Activated CD4-positive, alpha-beta T cell treated with anti-CD3 and anti-CD28 coated beads, Interleukin-2, amount 10 ng/mL, durations not matched to agents 7 days and 5 days (primary cell): ENCODE data around the gene RNASEH2B. TPM values are rescaled to one million over a fixed set of nuclear protein-coding genes. Genes with fewer than 3 reads are reported as not detected.

Experiments used
- CTCF ChIA-PET: fragments of 350-600 bp; sonication (Branson Sonifier 250); formaldehyde crosslinking; loops from one replicate; lab custom pipeline; 2021; ENCODE audit warnings: antibody characterized with exemption; lab: Charles Lee
- POLR2A ChIA-PET: fragments of 350-600 bp; sonication (Branson Sonifier 250); formaldehyde crosslinking; loops from one replicate; lab custom pipeline; 2021; ENCODE audit warnings: antibody characterized with exemption; lab: Charles Lee
- DNase-seq: peaks from one replicate; pipeline ENCODE4 v3.0.0-alpha.2; 2020
- H3K27ac Mint-ChIP-seq: one replicate; pipeline ENCODE4 v1.8.0; 2021; ENCODE audit warnings: mild to moderate bottlenecking, moderate library complexity, mixed read lengths
- H3K27me3 Mint-ChIP-seq: one replicate; pipeline ENCODE4 v1.8.0; 2021; ENCODE audit warnings: mixed read lengths
- H3K36me3 Mint-ChIP-seq: one replicate; pipeline ENCODE4 v1.8.0; 2021; ENCODE audit warnings: low read depth, mixed read lengths
- H3K4me1 Mint-ChIP-seq: one replicate; pipeline ENCODE4 v1.8.0; 2021; ENCODE audit warnings: mixed read lengths
- H3K4me3 Mint-ChIP-seq: one replicate; pipeline ENCODE4 v1.8.0; 2021; ENCODE audit warnings: mild to moderate bottlenecking, moderate library complexity, mixed read lengths
- H3K9me3 Mint-ChIP-seq: one replicate; pipeline ENCODE4 v1.8.0; 2021; ENCODE audit warnings: mixed read lengths
- total RNA-seq, 2 experiments: library from RNA; stranded (reverse); gene quantifications; one replicate each; pipeline ENCODE4 v1.2.3, GENCODE V29; 2021

The RNASEH2B gene
- total RNA-seq, 2 experiments from 2014 or later, result 121 to 179 TPM

GRCh38 chr13:50950849-50951248 is 41.3 kb downstream of the RNASEH2B start:
- ChIA-PET POLR2A (no interaction called here), CTCF (interaction anchor here (0.7 kb wide), 1 partner anchor 487 kb away, joined by 3 read pairs; no protein-coding TSS in a partner anchor)
- no peaks in the 10 kb centered on the region for H3K4me1 Mint-ChIP-seq
- no peak overlapping the region for H3K4me3 Mint-ChIP-seq
- H3K36me3 Mint-ChIP-seq, result peaks cover 64% of the 10 kb centered on the region
- H3K27ac Mint-ChIP-seq, result no peak overlapping the region
- H3K9me3 Mint-ChIP-seq, result no peaks in the 10 kb centered on the region
- H3K27me3 Mint-ChIP-seq, result no peaks in the 10 kb centered on the region
- DNase-seq, result no peak

- Mint-ChIP-seq H3K9me3 (no peaks in the 10 kb centered on the region), H3K4me1 (no peaks in the 10 kb centered on the region), H3K27me3 (no peaks in the 10 kb centered on the region), H3K36me3 (peaks cover 64% of the 10 kb centered on the region), H3K27ac (no peak overlapping the region), H3K4me3 (no peak overlapping the region)
- POLR2A ChIA-PET, result no interaction called here
- CTCF ChIA-PET, result no interaction called here
- DNase-seq, result no peak
These were observed 41.8 kb downstream of the RNASEH2B start for GRCh38 chr13:50951366-50951765.

- Mint-ChIP-seq H3K27me3 (no peaks in the 10 kb centered on the region), H3K27ac (no peak overlapping the region), H3K36me3 (peaks cover 55% of the 10 kb centered on the region), H3K9me3 (no peaks in the 10 kb centered on the region), H3K4me3 (no peak overlapping the region), H3K4me1 (no peaks in the 10 kb centered on the region)
- ChIA-PET POLR2A (interaction anchor here (0.6 kb wide), 1 partner anchor 847 kb away, joined by 5 read pairs; no protein-coding TSS in a partner anchor), CTCF (no interaction called here)
- DNase-seq, result no peak
These were observed 45.6 kb downstream of the RNASEH2B start for GRCh38 chr13:50955241-50955640.

GRCh38 chr13:50955798-50956197 is 46.2 kb downstream of the RNASEH2B start:
- Mint-ChIP-seq H3K27ac (no peak overlapping the region), H3K27me3 (no peaks in the 10 kb centered on the region), H3K4me3 (no peak overlapping the region), H3K9me3 (no peaks in the 10 kb centered on the region), H3K4me1 (no peaks in the 10 kb centered on the region), H3K36me3 (peaks cover 53% of the 10 kb centered on the region)
- no peak for DNase-seq
- POLR2A ChIA-PET, result no interaction called here
- CTCF ChIA-PET, result no interaction called here

GRCh38 chr13:50957620-50958019 is 48.0 kb downstream of the RNASEH2B start:
- H3K27ac Mint-ChIP-seq, result no peak overlapping the region

GRCh38 chr13:50969691-50970090 is 60.1 kb downstream of the RNASEH2B start:
- Mint-ChIP-seq H3K4me1 (peaks cover 3% of the 10 kb centered on the region), H3K36me3 (peaks cover 55% of the 10 kb centered on the region), H3K9me3 (no peaks in the 10 kb centered on the region), H3K4me3 (no peak overlapping the region), H3K27ac (no peak overlapping the region), H3K27me3 (no peaks in the 10 kb centered on the region)
- CTCF ChIA-PET, result interaction anchor here (0.6 kb wide), 1 partner anchor 10 kb away, joined by 3 read pairs; no protein-coding TSS in a partner anchor
- POLR2A ChIA-PET, result no interaction called here
- DNase-seq, result no peak

More at GRCh38 chr13:50957620-50958019, 48.0 kb downstream of the RNASEH2B start:
- no peak overlapping the region for H3K4me3 Mint-ChIP-seq
- POLR2A ChIA-PET, result no interaction called here
- no peaks in the 10 kb centered on the region for H3K27me3 Mint-ChIP-seq
- H3K4me1 Mint-ChIP-seq, result no peaks in the 10 kb centered on the region
- H3K36me3 Mint-ChIP-seq, result peaks cover 59% of the 10 kb centered on the region
- CTCF ChIA-PET, result no interaction called here
- no peak for DNase-seq
- H3K9me3 Mint-ChIP-seq, result no peaks in the 10 kb centered on the region

- Mint-ChIP-seq H3K9me3 (no peaks in the 10 kb centered on the region), H3K4me1 (peaks cover 3% of the 10 kb centered on the region), H3K27me3 (no peaks in the 10 kb centered on the region), H3K4me3 (no peak overlapping the region), H3K27ac (no peak overlapping the region), H3K36me3 (peaks cover 57% of the 10 kb centered on the region)
- DNase-seq, result no peak
- ChIA-PET CTCF (no interaction called here), POLR2A (no interaction called here)
These were observed 61.4 kb downstream of the RNASEH2B start for GRCh38 chr13:50970956-50971355.

GRCh38 chr13:50974268-50974667 is 64.7 kb downstream of the RNASEH2B start:
- H3K36me3 Mint-ChIP-seq, result peaks cover 57% of the 10 kb centered on the region

GRCh38 chr13:50979187-50979586 is 69.6 kb downstream of the RNASEH2B start:
- no peak overlapping the region for H3K4me3 Mint-ChIP-seq
- H3K4me1 Mint-ChIP-seq, result no peaks in the 10 kb centered on the region
- H3K9me3 Mint-ChIP-seq, result peaks cover 5% of the 10 kb centered on the region
- ChIA-PET POLR2A (interaction anchor here (0.7 kb wide), 1 partner anchor 15 kb away, joined by 5 read pairs; no protein-coding TSS in a partner anchor), CTCF (no interaction called here)
- H3K27ac Mint-ChIP-seq, result no peak overlapping the region
- H3K36me3 Mint-ChIP-seq, result peaks cover 38% of the 10 kb centered on the region
- H3K27me3 Mint-ChIP-seq, result no peaks in the 10 kb centered on the region
- no peak for DNase-seq

More at GRCh38 chr13:50974268-50974667, 64.7 kb downstream of the RNASEH2B start:
- H3K4me3 Mint-ChIP-seq, result no peak overlapping the region
- ChIA-PET CTCF (interaction anchor here (0.7 to 1.1 kb wide), 2 partner anchors 9 to 25 kb away, joined by 3 read pairs; no protein-coding TSS in a partner anchor), POLR2A (no interaction called here)
- H3K9me3 Mint-ChIP-seq, result no peaks in the 10 kb centered on the region
- DNase-seq, result no peak
- no peaks in the 10 kb centered on the region for H3K27me3 Mint-ChIP-seq
- peaks cover 3% of the 10 kb centered on the region for H3K4me1 Mint-ChIP-seq
- H3K27ac Mint-ChIP-seq, result no peak overlapping the region

GRCh38 chr13:50981686-50982085 is 72.1 kb downstream of the RNASEH2B start:
- peaks cover 17% of the 10 kb centered on the region for H3K36me3 Mint-ChIP-seq
- peaks cover 2% of the 10 kb centered on the region for H3K27me3 Mint-ChIP-seq
- peak overlapping the region; percentile 59 for H3K4me3 Mint-ChIP-seq
- ChIA-PET CTCF (interaction anchor here (1.0 kb wide), 1 partner anchor 16 kb away, joined by 5 read pairs; no protein-coding TSS in a partner anchor), POLR2A (no interaction called here)
- no peak for DNase-seq
- no peaks in the 10 kb centered on the region for H3K4me1 Mint-ChIP-seq
- H3K27ac Mint-ChIP-seq, result peak overlapping the region; percentile 19
- H3K9me3 Mint-ChIP-seq, result peaks cover 5% of the 10 kb centered on the region

GRCh38 chr13:50989476-50989875 is 79.9 kb downstream of the RNASEH2B start:
- ChIA-PET POLR2A (no interaction called here), CTCF (interaction anchor here (1.2 kb wide), 1 partner anchor 18 kb away, joined by 3 read pairs; no protein-coding TSS in a partner anchor)
- Mint-ChIP-seq H3K4me1 (peaks cover 30% of the 10 kb centered on the region), H3K9me3 (peaks cover 2% of the 10 kb centered on the region), H3K27me3 (peaks cover 2% of the 10 kb centered on the region), H3K4me3 (no peak overlapping the region), H3K27ac (no peak overlapping the region), H3K36me3 (peaks cover 3% of the 10 kb centered on the region)
- DNase-seq, result no peak

- H3K4me1 Mint-ChIP-seq, result peaks cover 30% of the 10 kb centered on the region
- H3K27ac Mint-ChIP-seq, result peak overlapping the region; percentile 7
- no peak for DNase-seq
- no peaks in the 10 kb centered on the region for H3K27me3 Mint-ChIP-seq
- peaks cover 3% of the 10 kb centered on the region for H3K36me3 Mint-ChIP-seq
- no peak overlapping the region for H3K4me3 Mint-ChIP-seq
- ChIA-PET CTCF (interaction anchor here (1.2 kb wide), 1 partner anchor 18 kb away, joined by 3 read pairs; no protein-coding TSS in a partner anchor), POLR2A (no interaction called here)
- H3K9me3 Mint-ChIP-seq, result peaks cover 2% of the 10 kb centered on the region
These were observed 80.7 kb downstream of the RNASEH2B start for GRCh38 chr13:50990065-50990817.

GRCh38 chr13:50990818-50991506 is 81.4 kb downstream of the RNASEH2B start:
- H3K27ac Mint-ChIP-seq, result peak overlapping the region; percentile 7
- H3K4me1 Mint-ChIP-seq, result peaks cover 30% of the 10 kb centered on the region
- no peak overlapping the region for H3K4me3 Mint-ChIP-seq
- H3K36me3 Mint-ChIP-seq, result peaks cover 3% of the 10 kb centered on the region
- ChIA-PET POLR2A (no interaction called here), CTCF (no interaction called here)
- H3K27me3 Mint-ChIP-seq, result no peaks in the 10 kb centered on the region
- DNase-seq, result no peak
- peaks cover 2% of the 10 kb centered on the region for H3K9me3 Mint-ChIP-seq
